A673 (cell line): ENCODE results near the gene RIMKLB. TPM values are rescaled to one million over a fixed set of nuclear protein-coding genes. Genes with fewer than 3 reads are reported as not detected.
"Not testable (repeated sequence)": the region's sequence is repeated elsewhere in the genome, so short reads cannot be mapped to it uniquely, and the experiment has no call there.

Experiments used
- BruUV-seq: library from RNA; stranded (reverse); fragments of 400-500 nt; replicated peaks from 2 replicates; lab custom pipeline; 2021; lab: Mats Ljungman, UMichigan
- CTCF ChIA-PET: fragments of 300-600 bp; sonication (Branson Sonifier 250); formaldehyde crosslinking; loops from one replicate; lab custom pipeline; 2022; ENCODE audit warnings: antibody characterized with exemption; lab: Charles Lee
- POLR2A ChIA-PET: fragments of 300-600 bp; sonication (Branson Sonifier 250); formaldehyde crosslinking; loops from one replicate; lab custom pipeline; 2022; ENCODE audit warnings: antibody characterized with exemption; ENCODE audit not compliant: low non-redundant PET; lab: Charles Lee
- DNase-seq: peaks from one replicate; pipeline ENCODE4 v3.0.0-alpha.2; 2015; ENCODE audit warnings: low spot score
- H3K27ac ChIP-seq: fragments of 200-600 bp; sonication (generic); 2 replicates; pipeline ENCODE4 v1.5.1; 2016; ENCODE audit warnings: mixed run types, low read depth, mild to moderate bottlenecking, mixed read lengths, antibody characterized with exemption, low read length; ENCODE audit not compliant: poor library complexity, severe bottlenecking
- H3K27me3 ChIP-seq: fragments of 200-600 bp; sonication (generic); replicated peaks from 2 replicates; pipeline ENCODE4 v1.6.1; 2017; ENCODE audit warnings: mixed run types, low read depth, mild to moderate bottlenecking, mixed read lengths, antibody characterized with exemption, low read length; ENCODE audit not compliant: insufficient read depth, poor library complexity
- H3K36me3 ChIP-seq: fragments of 200-600 bp; sonication (generic); 2 replicates; pipeline ENCODE4 v1.6.1; 2016; ENCODE audit warnings: mixed run types, mild to moderate bottlenecking, mixed read lengths, antibody characterized with exemption, low read length; ENCODE audit not compliant: insufficient read depth, poor library complexity, severe bottlenecking
- H3K4me1 ChIP-seq: fragments of 200-600 bp; sonication (generic); 2 replicates; pipeline ENCODE4 v1.6.1; 2017; ENCODE audit warnings: mixed run types, mild to moderate bottlenecking, mixed read lengths, antibody characterized with exemption, low read length; ENCODE audit not compliant: insufficient read depth, poor library complexity, severe bottlenecking
- H3K4me3 ChIP-seq: fragments of 200-600 bp; sonication (generic); 2 replicates; pipeline ENCODE4 v1.5.1; 2016; ENCODE audit warnings: low read depth, mixed run types, mild to moderate bottlenecking, mixed read lengths, low read length; ENCODE audit not compliant: poor library complexity, severe bottlenecking
- H3K9me3 ChIP-seq: fragments of 200-600 bp; sonication (generic); 2 replicates; pipeline ENCODE4 v1.6.1; 2016; ENCODE audit warnings: mixed run types, low read depth, mild to moderate bottlenecking, mixed read lengths, antibody characterized with exemption, low read length; ENCODE audit not compliant: poor library complexity, severe bottlenecking
- CTCF ChIP-seq: fragments of 300-800, 200-600 bp; sonication (generic); conservative IDR thresholded peaks from 2 replicates; pipeline ENCODE4 v1.5.1; 2017; ENCODE audit warnings: low read depth, mild to moderate bottlenecking, antibody characterized with exemption, low read length, moderate library complexity, mixed read lengths
- EZH2 ChIP-seq: fragments of 200-600 bp; sonication (generic); IDR thresholded peaks from 2 replicates; pipeline ENCODE4 v1.6.1; 2017; ENCODE audit warnings: borderline replicate concordance, low read depth, mild to moderate bottlenecking, mixed read lengths, antibody characterized with exemption, low read length; ENCODE audit not compliant: poor library complexity, severe bottlenecking
- intact Hi-C: fragments of 100-400 bp; cut with micrococcal nuclease; formaldehyde crosslinking; loops from one replicate; pipeline ENCODE4 v1.10.0; 2022; ENCODE audit not compliant: unreplicated experiment
- total RNA-seq: library from RNA; stranded (reverse); gene quantifications from 2 replicates; pipeline ENCODE4 v1.2.3, GENCODE V29; 2021

The RIMKLB gene
- total RNA-seq, 1 experiment from 2014 or later = 21.9 TPM

DNA sequence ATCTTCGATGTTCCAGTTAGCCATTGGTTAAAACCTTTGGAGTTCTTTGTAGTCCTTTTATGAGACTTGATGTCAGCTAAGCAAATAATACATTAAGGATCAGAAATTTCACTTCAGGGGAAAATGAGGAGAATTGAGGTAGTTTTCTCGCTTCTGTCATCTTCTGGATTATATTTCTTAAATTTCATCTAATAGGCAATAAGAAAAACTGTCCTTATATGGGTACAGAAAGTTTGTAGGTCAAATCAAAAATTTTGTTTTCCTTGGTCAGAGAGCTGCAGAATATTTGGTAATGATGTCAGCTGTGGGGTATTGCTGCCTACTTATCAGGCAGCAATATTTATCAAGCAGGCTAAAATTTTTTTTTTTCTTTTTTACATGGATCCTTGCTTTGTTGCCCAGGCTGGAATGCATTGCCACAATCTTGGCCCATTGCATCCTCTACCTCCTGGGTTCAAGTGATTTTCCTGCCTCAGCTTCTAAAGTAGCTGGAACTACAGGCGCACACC, 37.1 kb downstream of the RIMKLB start:
- CTCF ChIA-PET = no interaction called here
- no TSS peak for BruUV-seq
- no peaks in the 10 kb centered on the region for H3K36me3 ChIP-seq
- intact Hi-C loops = no loop called here
- TF ChIP-seq EZH2 (no peak), CTCF (no peak)
- no peak overlapping the region for H3K4me3 ChIP-seq
- H3K27me3 ChIP-seq = no peaks in the 10 kb centered on the region
- no peaks in the 10 kb centered on the region for H3K9me3 ChIP-seq
- H3K4me1 ChIP-seq = no peaks in the 10 kb centered on the region
- POLR2A ChIA-PET = no interaction called here
- DNase-seq = no peak
- H3K27ac ChIP-seq = no peak overlapping the region

GRCh38 chr12:8742501-8742900, 44.7 kb downstream of the RIMKLB start:
- H3K27me3 ChIP-seq = no peaks in the 10 kb centered on the region
- H3K9me3 ChIP-seq = no peaks in the 10 kb centered on the region
- no peak overlapping the region for H3K4me3 ChIP-seq
- no peaks in the 10 kb centered on the region for H3K36me3 ChIP-seq
- no peaks in the 10 kb centered on the region for H3K4me1 ChIP-seq
- ChIA-PET CTCF (no interaction called here), POLR2A (no interaction called here)
- no peak for TF ChIP-seq EZH2
- no peak for TF ChIP-seq CTCF
- intact Hi-C loops = no loop called here
- no peak for DNase-seq
- no TSS peak for BruUV-seq
- H3K27ac ChIP-seq = no peak overlapping the region

DNA sequence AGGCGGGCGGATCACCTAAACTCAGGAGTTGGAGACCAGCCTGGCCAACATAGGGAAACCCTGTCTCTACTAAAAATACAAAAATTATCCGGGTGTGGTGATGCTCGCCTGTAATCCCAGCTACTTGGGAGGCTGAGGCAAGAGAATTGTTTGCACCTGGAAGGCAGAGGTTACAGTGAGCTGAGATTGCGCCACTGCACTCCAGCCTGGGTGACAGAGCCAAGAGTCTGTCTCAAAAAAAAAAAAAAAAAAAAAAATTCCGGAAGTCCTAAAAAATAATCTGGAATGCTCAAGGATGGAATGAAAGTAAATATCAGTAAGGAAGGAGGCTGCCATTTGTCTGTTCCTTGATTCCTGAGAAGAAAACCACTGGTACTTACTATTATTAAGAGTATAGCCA, 45.3 kb downstream of the RIMKLB start:
- H3K4me1 ChIP-seq, H3K4me3 ChIP-seq, H3K9me3 ChIP-seq, H3K27me3 ChIP-seq, BruUV-seq, intact Hi-C loops, H3K27ac ChIP-seq, POLR2A ChIA-PET, CTCF ChIA-PET, DNase-seq, H3K36me3 ChIP-seq: not testable (repeated sequence)

DNA sequence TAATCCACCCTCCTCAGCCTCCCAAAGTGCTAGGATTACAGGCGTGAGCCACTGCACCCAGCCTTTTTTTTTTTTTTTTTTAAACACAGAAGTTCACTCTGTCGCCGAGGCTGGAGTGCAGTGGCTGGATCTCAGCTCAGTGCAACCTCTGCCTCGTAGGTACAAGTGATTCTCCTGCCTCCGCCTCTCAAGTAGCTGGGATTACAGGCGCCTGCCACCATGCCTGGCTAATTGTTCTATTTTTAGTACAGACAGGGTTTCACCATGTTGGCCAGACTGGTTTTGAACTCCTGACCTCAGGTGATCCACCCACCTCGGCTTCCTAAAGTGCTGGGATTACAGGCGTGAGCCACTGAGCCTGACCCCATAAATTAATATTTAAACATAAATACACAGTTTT, 47.8 kb downstream of the RIMKLB start:
- intact Hi-C loops, CTCF ChIA-PET, BruUV-seq, H3K27ac ChIP-seq, H3K27me3 ChIP-seq, H3K4me3 ChIP-seq, POLR2A ChIA-PET, DNase-seq, H3K4me1 ChIP-seq, H3K9me3 ChIP-seq, H3K36me3 ChIP-seq: not testable (repeated sequence)
